Uterus (tissue), 2 donors: Measurements from ENCODE around the gene CEACAM8.

Experiments
- CTCF ChIP-seq, 4 experiments: fragments of 200-600 bp in 2 of 4; fragments of 450-650 bp in 2 of 4; sonication (generic) in 2 of 4; IDR thresholded peaks; one replicate each; pipeline ENCODE4 v1.5.1; 2016 to 2019; ENCODE audit warnings: antibody characterized with exemption in 4 of 4, mild to moderate bottlenecking in 2 of 4, moderate library complexity in 1 of 4
- POLR2A ChIP-seq, 2 donors: fragments of 450-650 bp; IDR thresholded peaks; one replicate each; pipeline ENCODE4 v1.6.1; 2016; ENCODE audit warnings: antibody characterized with exemption in 2 of 2, mild to moderate bottlenecking in 1 of 2, moderate library complexity in 1 of 2

GRCh38 chr19:42554046-42554575 lies 40.6 kb downstream of the CEACAM8 start:
- TF ChIP-seq CTCF (IDR thresholded peaks at IDR 0.05) (no peak), POLR2A (IDR thresholded peaks at IDR 0.05) (no peak)
